NB4 (cell line): Measurements from ENCODE around the gene CCDC122.

Experiments used
- DNase-seq: peaks from one replicate; pipeline ENCODE4 v3.0.0; 2010; ENCODE audit warnings: low read depth
- H3K4me3 ChIP-seq: one replicate; pipeline ENCODE4 v1.5.1; 2011; ENCODE audit warnings: mild to moderate bottlenecking, low read depth, low read length, moderate library complexity
- MYC ChIP-seq: IDR thresholded peaks from 2 replicates; pipeline ENCODE4 v1.6.1; 2011; ENCODE audit warnings: low read depth, low read length
- POLR2A ChIP-seq: IDR thresholded peaks from 2 replicates; pipeline ENCODE4 v1.6.1; 2011; ENCODE audit warnings: mild to moderate bottlenecking; ENCODE audit not compliant: insufficient read length; ENCODE audit errors: extremely low read depth
- TF ChIP-seq, protein P1 (sequence below): IDR thresholded peaks from one replicate; pipeline ENCODE4 v1.5.1; 2012; ENCODE audit warnings: low read depth, low read length
- TF ChIP-seq, protein P2 (sequence below): IDR thresholded peaks from 2 replicates; pipeline ENCODE4 v1.6.1; 2011; ENCODE audit warnings: low read depth, low read length

The CCDC122 gene

DNA sequence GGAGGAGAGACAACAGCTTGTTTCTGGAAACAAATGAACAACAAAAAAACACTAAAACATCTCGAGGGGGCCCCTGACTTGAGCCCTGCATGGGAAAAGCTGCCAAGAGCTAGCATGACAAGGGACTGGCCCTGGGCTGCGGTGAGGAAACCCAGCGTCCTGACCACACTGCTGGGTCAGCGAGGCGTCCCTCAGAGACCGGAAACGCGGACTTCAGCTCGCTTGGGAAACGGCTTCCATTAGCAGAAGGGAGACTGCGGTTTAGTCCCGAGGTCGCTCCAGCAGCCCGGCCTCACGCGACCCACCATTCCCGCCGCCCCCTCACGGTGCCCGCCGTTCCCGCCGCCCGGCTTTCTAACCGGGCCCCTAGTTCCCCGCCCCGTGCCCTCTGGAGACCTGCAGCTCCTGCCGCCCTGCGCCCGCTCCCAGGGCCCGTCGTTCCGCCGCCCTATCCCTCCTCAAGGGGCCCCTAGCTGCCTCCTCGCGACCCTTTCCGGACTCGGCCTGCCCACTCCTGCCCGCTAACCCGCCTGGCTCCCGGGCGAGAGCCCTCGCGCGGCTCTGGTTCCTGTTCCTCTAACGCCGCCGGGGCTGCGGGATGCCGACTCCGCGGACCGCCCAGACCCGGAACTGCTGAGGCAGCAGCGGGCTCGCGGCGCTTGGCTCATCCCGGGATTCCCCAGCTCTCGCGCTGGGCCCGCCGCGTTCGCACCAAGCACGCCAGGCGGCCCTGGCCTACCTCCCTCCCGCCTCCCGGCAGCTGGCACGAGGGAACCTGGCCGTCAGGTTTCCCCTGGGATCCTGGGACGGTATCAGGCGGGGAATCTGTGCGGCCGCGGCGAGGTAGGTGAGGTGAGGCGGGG is at the start of gene CCDC122:
Gene CCDC122, minus strand, starts transcription at position 849 of the 863 bp plus-strand sequence. CDS start 10,364 bp downstream, outside the sequence.
- peak; percentile 92 for DNase-seq
- TF ChIP-seq MYC (peak; percentile 37; the same call in 1 of the 2 replicates), POLR2A (peak; percentile 76)
- TF ChIP-seq, protein P1, sequence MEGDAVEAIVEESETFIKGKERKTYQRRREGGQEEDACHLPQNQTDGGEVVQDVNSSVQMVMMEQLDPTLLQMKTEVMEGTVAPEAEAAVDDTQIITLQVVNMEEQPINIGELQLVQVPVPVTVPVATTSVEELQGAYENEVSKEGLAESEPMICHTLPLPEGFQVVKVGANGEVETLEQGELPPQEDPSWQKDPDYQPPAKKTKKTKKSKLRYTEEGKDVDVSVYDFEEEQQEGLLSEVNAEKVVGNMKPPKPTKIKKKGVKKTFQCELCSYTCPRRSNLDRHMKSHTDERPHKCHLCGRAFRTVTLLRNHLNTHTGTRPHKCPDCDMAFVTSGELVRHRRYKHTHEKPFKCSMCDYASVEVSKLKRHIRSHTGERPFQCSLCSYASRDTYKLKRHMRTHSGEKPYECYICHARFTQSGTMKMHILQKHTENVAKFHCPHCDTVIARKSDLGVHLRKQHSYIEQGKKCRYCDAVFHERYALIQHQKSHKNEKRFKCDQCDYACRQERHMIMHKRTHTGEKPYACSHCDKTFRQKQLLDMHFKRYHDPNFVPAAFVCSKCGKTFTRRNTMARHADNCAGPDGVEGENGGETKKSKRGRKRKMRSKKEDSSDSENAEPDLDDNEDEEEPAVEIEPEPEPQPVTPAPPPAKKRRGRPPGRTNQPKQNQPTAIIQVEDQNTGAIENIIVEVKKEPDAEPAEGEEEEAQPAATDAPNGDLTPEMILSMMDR, result no peak
- TF ChIP-seq, protein P2, sequence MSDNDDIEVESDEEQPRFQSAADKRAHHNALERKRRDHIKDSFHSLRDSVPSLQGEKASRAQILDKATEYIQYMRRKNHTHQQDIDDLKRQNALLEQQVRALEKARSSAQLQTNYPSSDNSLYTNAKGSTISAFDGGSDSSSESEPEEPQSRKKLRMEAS, result peak; percentile 61; the same call in 1 of the 2 replicates
- H3K4me3 ChIP-seq, result peak within 1 kb of the TSS; percentile 64

DNA sequence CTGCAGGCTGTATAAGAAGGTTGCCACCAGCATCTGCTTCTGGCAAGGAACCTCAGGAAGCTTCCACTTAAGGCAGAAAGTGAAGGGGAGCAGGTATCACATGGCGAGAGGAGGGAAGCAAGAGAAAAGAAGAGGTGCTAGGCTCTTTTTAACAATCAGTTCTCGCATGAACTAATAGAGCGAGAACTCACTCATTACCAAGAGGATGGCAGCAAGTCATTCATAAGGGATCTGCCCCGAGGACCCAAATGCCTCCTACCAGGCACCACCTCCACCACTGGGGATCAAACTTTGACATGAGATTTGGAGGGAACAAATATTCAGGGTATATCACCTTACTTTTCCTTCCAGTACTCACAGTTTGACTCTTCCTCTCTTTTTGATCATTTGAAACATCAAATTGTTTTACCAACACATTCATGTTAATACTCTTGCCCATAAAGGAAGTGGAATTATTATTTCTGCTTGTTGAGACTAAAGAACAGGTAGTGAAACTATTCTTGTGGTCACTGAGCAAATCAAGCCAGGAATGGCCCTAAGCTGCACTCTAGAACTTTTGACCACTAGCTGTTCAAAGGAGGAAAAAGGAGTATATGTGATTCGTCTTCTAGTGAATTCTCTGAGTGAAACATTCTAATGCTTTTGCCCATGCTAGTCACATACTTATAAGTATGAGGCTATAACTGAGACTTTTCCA is 45.2 kb upstream of the CCDC122 start:
- peak; percentile 8 for DNase-seq
- no peak overlapping the region for H3K4me3 ChIP-seq
- TF ChIP-seq, protein P2, result no peak
- TF ChIP-seq POLR2A (no peak), MYC (no peak)
- TF ChIP-seq, protein P1, result no peak

DNA sequence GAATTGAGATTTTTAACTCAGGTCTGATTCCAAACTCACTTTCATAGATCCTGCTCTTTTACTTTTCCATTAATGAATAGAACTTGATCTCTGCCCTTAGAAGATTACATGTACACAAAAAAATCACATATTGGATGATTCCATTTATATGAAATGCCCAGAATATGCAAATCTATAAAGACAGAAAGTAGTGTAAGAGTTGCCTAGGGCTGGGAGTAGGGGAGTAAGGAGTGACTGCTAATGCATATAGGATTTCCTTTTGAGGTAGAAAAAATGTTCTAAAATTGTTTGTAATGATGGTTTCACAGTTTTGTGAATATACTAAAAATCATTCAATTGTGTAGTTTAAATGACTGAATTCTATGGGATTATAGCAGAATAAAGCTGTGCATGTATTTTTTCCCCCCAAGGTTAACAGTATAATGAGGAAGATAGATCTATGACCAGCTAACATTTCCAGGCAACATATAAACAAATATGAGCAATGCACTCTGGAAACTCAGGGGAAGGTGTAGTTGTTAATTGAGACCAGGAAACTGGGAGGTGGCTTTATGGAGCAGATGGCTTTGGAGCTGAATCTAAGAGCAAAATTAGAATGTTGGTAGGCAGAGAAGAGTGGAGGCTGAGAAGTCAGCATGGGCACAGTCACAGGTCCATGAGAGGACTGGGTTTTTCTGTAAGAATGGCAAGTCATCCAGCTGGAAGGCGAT is 41.6 kb upstream of the CCDC122 start:
- H3K4me3 ChIP-seq, result no peak overlapping the region
- DNase-seq, result no peak

DNA sequence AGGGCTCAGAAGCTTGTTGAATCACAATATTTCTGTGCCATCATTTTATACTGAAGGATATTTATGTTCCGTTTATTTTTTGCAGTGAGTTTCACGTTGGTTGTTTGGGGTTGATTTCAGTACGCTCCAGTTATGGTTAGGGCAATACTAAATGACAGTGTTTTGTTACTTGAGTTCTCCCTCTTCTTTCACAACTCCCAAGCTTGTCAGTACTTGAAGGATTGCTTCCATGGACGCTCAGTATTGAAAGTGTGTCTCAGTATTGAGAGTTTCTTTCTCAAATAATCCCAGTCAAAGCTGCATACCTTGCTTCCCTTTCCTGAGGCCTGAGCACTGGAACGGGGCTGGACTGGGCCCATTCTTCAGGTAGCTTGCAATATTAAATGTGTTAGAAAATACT is 39.1 kb upstream of the CCDC122 start:
- DNase-seq, result no peak
- no peak overlapping the region for H3K4me3 ChIP-seq
- TF ChIP-seq, protein P2, result no peak
- TF ChIP-seq, protein P1, result no peak
- TF ChIP-seq POLR2A, result no peak
- TF ChIP-seq MYC, result no peak

More for the DNA sequence above, 41.6 kb upstream of the CCDC122 start:
- TF ChIP-seq, protein P1, result no peak
- TF ChIP-seq, protein P2, result no peak
- TF ChIP-seq MYC, result no peak
- TF ChIP-seq POLR2A, result no peak

DNA sequence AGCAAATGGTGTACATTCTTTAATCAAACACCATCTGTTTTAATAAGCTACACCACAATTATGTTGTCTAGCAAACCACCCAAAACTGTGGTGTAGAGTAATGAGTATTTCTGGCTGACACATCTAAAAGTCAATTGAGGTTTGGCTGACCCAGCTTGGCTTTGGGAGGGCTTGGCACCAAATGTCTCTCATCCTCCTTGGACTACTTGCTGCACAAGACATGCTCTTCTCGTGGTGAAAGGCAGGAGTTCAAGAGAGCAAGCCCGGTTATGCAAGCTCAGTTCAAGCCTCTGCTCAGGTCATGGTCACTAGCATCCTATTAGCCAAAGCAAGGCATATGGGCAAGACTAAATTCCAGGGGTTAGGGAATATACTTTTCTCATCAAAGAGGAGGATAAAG is 37.3 kb upstream of the CCDC122 start:
- no peak for DNase-seq
- no peak overlapping the region for H3K4me3 ChIP-seq
- TF ChIP-seq POLR2A, result no peak
- no peak for TF ChIP-seq MYC
- TF ChIP-seq, protein P1, result no peak
- TF ChIP-seq, protein P2, result no peak
